AG10803 (cell line): ENCODE results near the gene LTF.

Source experiments
- DNase-seq: peaks from one replicate; pipeline ENCODE4 v3.0.0; 2010; ENCODE audit warnings: low read depth
- H3K4me3 ChIP-seq: 2 replicates; pipeline ENCODE4 v1.5.1; 2011; ENCODE audit warnings: mild to moderate bottlenecking, low read length, control low read depth
- CTCF ChIP-seq: conservative IDR thresholded peaks from 2 replicates; pipeline ENCODE4 v1.5.1; 2011; ENCODE audit warnings: mild to moderate bottlenecking, low read length, control low read depth, inconsistent platforms

The LTF gene

DNA sequence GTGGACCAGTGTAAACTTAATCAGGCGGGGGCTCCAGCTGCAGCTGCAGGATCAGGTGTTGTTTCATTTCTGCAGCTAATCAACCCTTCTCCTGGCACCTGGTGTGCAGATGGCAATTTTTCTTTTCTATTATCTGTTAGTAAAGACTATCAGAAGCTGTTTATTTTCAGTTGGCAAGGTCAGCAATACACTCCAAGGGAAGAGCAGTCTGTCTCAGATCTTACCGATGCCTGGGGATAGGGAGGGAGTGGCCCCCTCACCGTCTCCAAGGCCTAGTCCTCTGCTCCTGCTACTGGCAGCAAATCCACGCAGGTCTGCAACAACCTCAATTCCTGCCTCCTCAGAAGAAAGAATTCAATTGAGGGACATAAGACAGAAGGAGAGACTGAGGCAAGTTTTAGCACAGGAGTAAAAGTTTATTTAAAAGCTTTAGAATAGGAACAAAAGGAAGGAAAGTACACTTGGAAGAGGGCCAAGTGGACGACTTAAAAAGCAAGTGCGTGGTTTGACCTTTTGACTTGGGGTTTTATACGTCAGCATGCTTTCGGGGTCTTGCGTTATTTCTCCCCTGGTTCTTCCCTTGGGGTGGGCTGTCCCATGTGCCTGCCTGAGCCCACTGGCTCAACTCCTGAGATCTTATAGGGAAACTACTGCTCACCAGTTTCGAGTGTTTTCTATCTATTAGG is 48.4 kb downstream of the LTF start:
- no peak for DNase-seq
- TF ChIP-seq CTCF = no peak
- no peak overlapping the region for H3K4me3 ChIP-seq

DNA sequence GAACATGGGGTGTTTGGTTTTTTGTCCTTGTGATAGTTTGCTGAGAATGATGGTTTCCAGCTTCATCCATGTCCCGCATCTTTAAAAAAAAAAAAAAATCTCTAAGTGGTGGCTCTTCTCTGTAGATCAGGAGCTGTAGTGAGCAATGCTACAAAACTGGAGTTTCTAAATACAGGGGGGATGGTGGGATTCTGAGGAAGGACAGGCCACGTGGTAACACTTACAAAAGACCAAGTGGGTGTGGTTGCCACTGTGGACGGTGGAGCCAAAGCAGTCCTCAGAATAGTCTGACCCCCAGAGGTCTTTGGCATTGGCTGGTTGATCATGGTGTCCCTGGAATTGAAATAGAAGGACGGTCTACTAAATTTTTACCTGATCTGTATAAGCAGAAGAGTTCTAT is 50.0 kb downstream of the LTF start:
- H3K4me3 ChIP-seq = no peak overlapping the region
- no peak for TF ChIP-seq CTCF
- DNase-seq = no peak

DNA sequence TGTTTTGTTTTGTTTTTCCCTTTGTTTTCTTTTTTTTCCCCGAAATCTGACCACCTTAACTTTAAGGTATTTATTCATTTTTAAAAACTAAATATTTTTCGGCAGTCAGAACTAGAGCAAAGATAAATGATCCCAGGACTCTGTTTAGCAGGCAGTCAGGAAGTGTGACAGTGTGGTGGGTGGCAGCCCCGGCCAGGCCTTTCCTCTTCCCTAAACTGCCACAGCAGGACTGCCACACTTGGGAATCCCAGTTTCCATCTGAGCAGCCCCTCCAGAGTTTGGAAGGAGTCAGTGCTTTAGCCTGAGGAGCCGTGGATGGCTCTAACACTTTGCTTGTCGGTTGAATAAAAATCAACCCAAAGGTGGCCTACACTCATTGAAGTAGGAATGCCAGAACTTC is 50.8 kb downstream of the LTF start:
- no peak overlapping the region for H3K4me3 ChIP-seq
- DNase-seq = no peak
- TF ChIP-seq CTCF = no peak

DNA sequence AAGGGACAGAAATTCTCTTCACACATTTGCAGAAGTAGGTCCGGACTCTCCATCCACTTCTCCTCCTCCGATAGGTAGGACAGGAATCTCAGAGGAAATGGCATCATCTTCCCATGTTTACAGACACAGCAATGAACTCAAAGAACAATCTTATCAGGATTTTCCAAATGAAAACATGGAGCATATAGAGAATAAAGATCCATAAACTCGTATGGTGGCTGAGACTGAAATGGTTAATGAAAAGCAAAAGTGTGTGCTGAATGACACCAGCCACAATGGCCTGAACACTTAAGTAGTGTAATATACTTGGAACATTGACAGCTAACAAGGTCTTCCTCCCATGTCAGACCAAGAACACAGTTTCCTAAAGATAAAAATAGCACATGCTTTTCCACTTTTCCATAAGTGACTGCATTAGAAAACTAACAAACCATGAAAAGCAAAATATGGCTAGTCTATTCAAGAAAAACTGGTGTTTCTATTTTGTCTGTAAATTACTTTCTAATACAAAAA is 51.9 kb downstream of the LTF start:
- no peak for TF ChIP-seq CTCF
- H3K4me3 ChIP-seq = no peak overlapping the region
- DNase-seq = no peak

- peak; percentile 8; the same call in 1 of the 2 replicates for TF ChIP-seq CTCF
- H3K4me3 ChIP-seq = no peak overlapping the region
- DNase-seq = no peak
Observed at GRCh38 chr3:46411271-46411670, 53.4 kb downstream of the LTF start.

- DNase-seq = no peak
- TF ChIP-seq CTCF = no peak
Observed at GRCh38 chr3:46410669-46411068, 54.0 kb downstream of the LTF start.

GRCh38 chr3:46409739-46410489 is 54.8 kb downstream of the LTF start:
- DNase-seq = no peak
- no peak for TF ChIP-seq CTCF

More at GRCh38 chr3:46410669-46411068, 54.0 kb downstream of the LTF start:
- no peak overlapping the region for H3K4me3 ChIP-seq

More at GRCh38 chr3:46409739-46410489, 54.8 kb downstream of the LTF start:
- no peak overlapping the region for H3K4me3 ChIP-seq
